Upper lobe of left lung (tissue), 4 donors: ENCODE results near the gene GRK5.

Source experiments
- CTCF ChIP-seq, 6 experiments: fragments of 450-650 bp in 4 of 6; fragments of 200-600 bp in 2 of 6; sonication (generic) in 2 of 6; IDR thresholded peaks; one replicate each; pipeline ENCODE4 v1.5.1; 2016 to 2019; ENCODE audit warnings: antibody characterized with exemption in 6 of 6
- POLR2AphosphoS5 ChIP-seq, 2 donors: sonication (generic); formaldehyde crosslinking; IDR thresholded peaks; one replicate each; pipeline ENCODE4 v1.5.1; 2017; ENCODE audit warnings: antibody characterized with exemption in 2 of 2

GRCh38 chr10:119217401-119217800, 10.0 kb downstream of the GRK5 start:
- TF ChIP-seq CTCF (IDR thresholded peaks at IDR 0.05) (no peak), POLR2AphosphoS5 (IDR thresholded peaks at IDR 0.05) (no peak)
